PC-9 (cell line): ENCODE results near the gene MS4A6A.

ENCODE experiments used
- EZH2 ChIP-seq: fragments of 200-600 bp; sonication (generic); IDR thresholded peaks from 2 replicates; pipeline ENCODE4 v1.8.0; 2017; ENCODE audit warnings: antibody characterized with exemption, low read depth
- TF ChIP-seq, protein P1 (sequence below): fragments of 200-600 bp; sonication (generic); conservative IDR thresholded peaks from 2 replicates; pipeline ENCODE4 v1.6.1; 2017; ENCODE audit warnings: mixed run types, antibody characterized with exemption, mild to moderate bottlenecking, moderate library complexity

DNA sequence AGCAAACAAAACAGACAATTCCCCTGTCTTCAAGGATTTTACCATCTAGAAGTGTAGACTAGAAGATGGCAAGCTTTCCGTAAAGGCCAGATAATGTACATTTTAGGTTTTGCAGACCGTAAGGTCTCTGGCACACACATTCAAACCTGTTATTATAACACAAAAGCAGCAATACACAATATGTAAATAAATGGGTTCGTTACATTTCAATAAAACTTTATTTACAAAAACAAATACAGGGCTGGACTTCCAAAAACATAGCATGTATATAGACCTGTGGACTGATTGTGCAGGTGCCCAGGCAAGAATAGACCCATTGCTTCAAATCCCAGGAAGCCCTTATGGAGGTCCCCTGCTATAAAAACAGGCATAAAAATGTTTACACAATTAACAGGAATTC, 27.1 kb upstream of the MS4A6A start:
- TF ChIP-seq, protein P1, sequence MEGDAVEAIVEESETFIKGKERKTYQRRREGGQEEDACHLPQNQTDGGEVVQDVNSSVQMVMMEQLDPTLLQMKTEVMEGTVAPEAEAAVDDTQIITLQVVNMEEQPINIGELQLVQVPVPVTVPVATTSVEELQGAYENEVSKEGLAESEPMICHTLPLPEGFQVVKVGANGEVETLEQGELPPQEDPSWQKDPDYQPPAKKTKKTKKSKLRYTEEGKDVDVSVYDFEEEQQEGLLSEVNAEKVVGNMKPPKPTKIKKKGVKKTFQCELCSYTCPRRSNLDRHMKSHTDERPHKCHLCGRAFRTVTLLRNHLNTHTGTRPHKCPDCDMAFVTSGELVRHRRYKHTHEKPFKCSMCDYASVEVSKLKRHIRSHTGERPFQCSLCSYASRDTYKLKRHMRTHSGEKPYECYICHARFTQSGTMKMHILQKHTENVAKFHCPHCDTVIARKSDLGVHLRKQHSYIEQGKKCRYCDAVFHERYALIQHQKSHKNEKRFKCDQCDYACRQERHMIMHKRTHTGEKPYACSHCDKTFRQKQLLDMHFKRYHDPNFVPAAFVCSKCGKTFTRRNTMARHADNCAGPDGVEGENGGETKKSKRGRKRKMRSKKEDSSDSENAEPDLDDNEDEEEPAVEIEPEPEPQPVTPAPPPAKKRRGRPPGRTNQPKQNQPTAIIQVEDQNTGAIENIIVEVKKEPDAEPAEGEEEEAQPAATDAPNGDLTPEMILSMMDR: no peak
- TF ChIP-seq EZH2: no peak
